Gastrocnemius medialis (tissue), 4 donors: ENCODE data around the gene TENM3. TPM values are rescaled to one million over a fixed set of nuclear protein-coding genes. Genes with fewer than 3 reads are reported as not detected.

Experiments
- ATAC-seq, 2 donors: fragments of 150-250 bp; one replicate each; pipeline ENCODE4 v1.9.1; 2016
- DNase-seq, 2 donors: peaks; one replicate each; pipeline ENCODE4 v3.0.0-alpha.2; 2019
- H3K27ac ChIP-seq, 4 donors: fragments of 200-600 bp; sonication (generic); 1 replicate in 1 of 4; 2 replicates in 3 of 4; pipeline ENCODE4 v1.5.1; 2016 to 2018; ENCODE audit warnings: mild to moderate bottlenecking in 2 of 4, moderate library complexity in 1 of 4
- H3K27me3 ChIP-seq, 3 donors: fragments of 200-600 bp; sonication (generic) in 2 of 3; 1 replicate in 1 of 3; 2 replicates in 2 of 3; pipeline versions ENCODE4 v1.5.1 to v1.6.0; 2016 to 2019; ENCODE audit warnings: mild to moderate bottlenecking in 1 of 3, moderate library complexity in 1 of 3
- H3K36me3 ChIP-seq, 2 donors: fragments of 200-600 bp; sonication (generic) in 1 of 2; one replicate each; pipeline ENCODE4 v1.5.1; 2017 to 2018
- H3K4me1 ChIP-seq, 2 donors: fragments of 200-600 bp; sonication (generic) in 1 of 2; one replicate each; pipeline ENCODE4 v1.5.1; 2016 to 2017; ENCODE audit warnings: mild to moderate bottlenecking in 2 of 2
- H3K4me3 ChIP-seq, 4 donors: fragments of 200-600 bp; sonication (generic) in 3 of 4; 1 replicate in 1 of 4; 2 replicates in 3 of 4; pipeline ENCODE4 v1.5.1; 2016 to 2019; ENCODE audit warnings: mild to moderate bottlenecking in 2 of 4
- H3K9me3 ChIP-seq, 3 donors: fragments of 200-600 bp; sonication (generic) in 2 of 3; 1 replicate in 1 of 3; 2 replicates in 2 of 3; pipeline ENCODE4 v1.5.1; 2016 to 2019
- CTCF ChIP-seq, 5 experiments: fragments of 450-650 bp in 3 of 5; fragments of 200-600 bp in 2 of 5; sonication (generic) in 2 of 5; IDR thresholded peaks in 4 of 5; conservative IDR thresholded peaks in 1 of 5; 1 replicate in 4 of 5; 2 replicates in 1 of 5; pipeline ENCODE4 v1.5.1; 2016 to 2019; ENCODE audit warnings: antibody characterized with exemption in 5 of 5, mild to moderate bottlenecking in 3 of 5, moderate library complexity in 3 of 5
- POLR2A ChIP-seq, 2 donors: fragments of 450-650 bp; IDR thresholded peaks; one replicate each; pipeline ENCODE4 v1.6.1; 2017; ENCODE audit warnings: antibody characterized with exemption in 2 of 2, mild to moderate bottlenecking in 2 of 2, moderate library complexity in 2 of 2
- in situ Hi-C, 4 donors: fragments of 200-750 bp; cut with MboI; loops; one replicate each; pipeline versions ENCODE4 v1.15.0 to v1.8.0; 2017; ENCODE audit warnings: low sequenced_read_pairs in 4 of 4
- intact Hi-C: fragments of 100-400 bp; cut with DNase I; formaldehyde crosslinking; loops from one replicate; pipeline ENCODE4 v1.15.1; 2023; ENCODE audit warnings: low total_unique reads
- total RNA-seq, 4 donors: library from RNA; depleted of rRNA; stranded (reverse); fragments of >200 nt; gene quantifications; one replicate each; pipeline versions ENCODE4 v1.1.0 to v1.2.3, GENCODE V29; 2016

The TENM3 gene
- total RNA-seq, 4 donors from 2014 or later, result 8.3 to 16.2 (median 12.3) TPM

GRCh38 chr4:182640491-182640890 lies 397.3 kb downstream of the TENM3 start:
- H3K36me3 ChIP-seq, result no peaks in the 10 kb centered on the region
- no peak overlapping the region for H3K27ac ChIP-seq
- no peak for ATAC-seq
- H3K9me3 ChIP-seq, result peaks cover 0 to 4% (median 0%) of the 10 kb centered on the region in 3 donors
- TF ChIP-seq CTCF (IDR thresholded peaks at IDR 0.05 in 4 of 5, conservative IDR thresholded peaks at IDR 0.05 in 1 of 5) (no peak), POLR2A (IDR thresholded peaks at IDR 0.05) (no peak)
- in situ Hi-C loops, result no loop called here
- peaks cover 6 to 14% of the 10 kb centered on the region in 2 donors for H3K4me1 ChIP-seq
- DNase-seq, result no peak
- intact Hi-C loops, result no loop called here
- no peak overlapping the region for H3K4me3 ChIP-seq
- H3K27me3 ChIP-seq, result no peaks in the 10 kb centered on the region

GRCh38 chr4:182640932-182641331 lies 397.7 kb downstream of the TENM3 start:
- ATAC-seq, result no peak
- H3K4me1 ChIP-seq, result peaks cover 6 to 14% of the 10 kb centered on the region in 2 donors
- H3K9me3 ChIP-seq, result peaks cover 0 to 6% (median 0%) of the 10 kb centered on the region in 3 donors
- in situ Hi-C loops, result no loop called here
- intact Hi-C loops, result no loop called here
- H3K27me3 ChIP-seq, result no peaks in the 10 kb centered on the region
- TF ChIP-seq POLR2A (IDR thresholded peaks at IDR 0.05) (no peak), CTCF (IDR thresholded peaks at IDR 0.05 in 4 of 5, conservative IDR thresholded peaks at IDR 0.05 in 1 of 5) (no peak)
- no peak overlapping the region for H3K27ac ChIP-seq
- no peaks in the 10 kb centered on the region for H3K36me3 ChIP-seq
- DNase-seq, result no peak
- no peak overlapping the region for H3K4me3 ChIP-seq

- in situ Hi-C loops (no loop called here), intact Hi-C loops (no loop called here)
- H3K36me3 ChIP-seq, result no peaks in the 10 kb centered on the region
- no peaks in the 10 kb centered on the region for H3K27me3 ChIP-seq
- no peak for ATAC-seq
- H3K27ac ChIP-seq, result no peak overlapping the region
- H3K9me3 ChIP-seq, result peaks cover 0 to 6% (median 0%) of the 10 kb centered on the region in 3 donors
- no peak for DNase-seq
- peaks cover 6 to 14% of the 10 kb centered on the region in 2 donors for H3K4me1 ChIP-seq
- TF ChIP-seq POLR2A (IDR thresholded peaks at IDR 0.05) (no peak), CTCF (IDR thresholded peaks at IDR 0.05 in 4 of 5, conservative IDR thresholded peaks at IDR 0.05 in 1 of 5) (no peak)
- no peak overlapping the region for H3K4me3 ChIP-seq
Measured at GRCh38 chr4:182642831-182643230, 399.6 kb downstream of the TENM3 start.

GRCh38 chr4:182643801-182644682 lies 400.8 kb downstream of the TENM3 start:
- intact Hi-C loops (no loop called here), in situ Hi-C loops (no loop called here)
- ATAC-seq (peak in 1 of 2 donors; percentile 49), DNase-seq (peak in 1 of 2 donors; percentile 19)
- H3K27me3 ChIP-seq, result no peaks in the 10 kb centered on the region
- no peak overlapping the region for H3K27ac ChIP-seq
- TF ChIP-seq CTCF (IDR thresholded peaks at IDR 0.05 in 4 of 5, conservative IDR thresholded peaks at IDR 0.05 in 1 of 5), result no peak
- TF ChIP-seq POLR2A (IDR thresholded peaks at IDR 0.05), result no peak
- no peak overlapping the region for H3K4me3 ChIP-seq
- H3K9me3 ChIP-seq, result peaks cover 0 to 6% (median 0%) of the 10 kb centered on the region in 3 donors
- peaks cover 6 to 14% of the 10 kb centered on the region in 2 donors for H3K4me1 ChIP-seq
- no peaks in the 10 kb centered on the region for H3K36me3 ChIP-seq
